ENCODE results near the gene CATSPERD.
A peak's percentile ranks its signal among the peaks of the same experiment; 100 is the strongest.

Gene CATSPERD

GRCh38 chr19:5806905-5807304 lies 86.5 kb downstream of the CATSPERD start:
- TF ChIP-seq CREB1 (IDR thresholded peaks at IDR 0.05; ENCODE audit: low read depth) (no peak), EGR1 (IDR thresholded peaks at IDR 0.05) (no peak), MAX (IDR thresholded peaks at IDR 0.05) (no peak), ZBTB7A (IDR thresholded peaks at IDR 0.05; ENCODE audit: low read depth) (no peak), YY1 (IDR thresholded peaks at IDR 0.05; ENCODE audit: low read depth) (no peak), USF1 (IDR thresholded peaks at IDR 0.05) (no peak), TCF12 (IDR thresholded peaks at IDR 0.05; ENCODE audit: low read depth) (no peak), CEBPB (IDR thresholded peaks at IDR 0.05) (no peak), REST (IDR thresholded peaks at IDR 0.05; ENCODE audit: low read depth) (no peak), RAD21 (IDR thresholded peaks at IDR 0.05; ENCODE audit: low read depth) (no peak), NFIC (IDR thresholded peaks at IDR 0.05) (no peak), TEAD4 (IDR thresholded peaks at IDR 0.05) (no peak), TAF1 (IDR thresholded peaks at IDR 0.05; ENCODE audit: low read depth) (no peak), FOXM1 (IDR thresholded peaks at IDR 0.05; ENCODE audit: borderline replicate concordance, low read depth) (no peak), EP300 (IDR thresholded peaks at IDR 0.05; ENCODE audit: borderline replicate concordance) (no peak)

- TF ChIP-seq MAX (IDR thresholded peaks at IDR 0.05) (no peak), REST (IDR thresholded peaks at IDR 0.05; ENCODE audit: low read depth) (no peak), TCF12 (IDR thresholded peaks at IDR 0.05; ENCODE audit: low read depth) (no peak), TAF1 (IDR thresholded peaks at IDR 0.05; ENCODE audit: low read depth) (no peak), EP300 (IDR thresholded peaks at IDR 0.05; ENCODE audit: borderline replicate concordance) (no peak), YY1 (IDR thresholded peaks at IDR 0.05; ENCODE audit: low read depth) (no peak), EGR1 (IDR thresholded peaks at IDR 0.05) (no peak), ZBTB7A (IDR thresholded peaks at IDR 0.05; ENCODE audit: low read depth) (no peak), CEBPB (IDR thresholded peaks at IDR 0.05) (no peak), FOXM1 (IDR thresholded peaks at IDR 0.05; ENCODE audit: borderline replicate concordance, low read depth) (no peak), TEAD4 (IDR thresholded peaks at IDR 0.05) (no peak), RAD21 (IDR thresholded peaks at IDR 0.05; ENCODE audit: low read depth) (no peak), NFIC (IDR thresholded peaks at IDR 0.05) (no peak)
Measured at GRCh38 chr19:5808120-5808816, 87.8 kb downstream of the CATSPERD start.

- TF ChIP-seq FOXM1 (IDR thresholded peaks at IDR 0.05; ENCODE audit: borderline replicate concordance, low read depth) (no peak), NFIC (IDR thresholded peaks at IDR 0.05) (no peak), CEBPB (IDR thresholded peaks at IDR 0.05) (peak; percentile 37; the same call in 1 of the 2 replicates)
Measured at GRCh38 chr19:5809053-5809452, 88.6 kb downstream of the CATSPERD start.

GRCh38 chr19:5809469-5809868 lies 89.0 kb downstream of the CATSPERD start:
- TF ChIP-seq EGR1 (IDR thresholded peaks at IDR 0.05), result no peak
- TF ChIP-seq TAF1 (IDR thresholded peaks at IDR 0.05; ENCODE audit: low read depth), result no peak
- no peak for TF ChIP-seq TEAD4 (IDR thresholded peaks at IDR 0.05)
- TF ChIP-seq RAD21 (IDR thresholded peaks at IDR 0.05; ENCODE audit: low read depth), result no peak
- TF ChIP-seq FOXM1 (IDR thresholded peaks at IDR 0.05; ENCODE audit: borderline replicate concordance, low read depth), result no peak
- TF ChIP-seq CEBPB (IDR thresholded peaks at IDR 0.05), result no peak
- no peak for TF ChIP-seq CREB1 (IDR thresholded peaks at IDR 0.05; ENCODE audit: low read depth)
- TF ChIP-seq REST (IDR thresholded peaks at IDR 0.05; ENCODE audit: low read depth), result no peak
- TF ChIP-seq MAX (IDR thresholded peaks at IDR 0.05), result no peak
- no peak for TF ChIP-seq ZBTB7A (IDR thresholded peaks at IDR 0.05; ENCODE audit: low read depth)
- no peak for TF ChIP-seq TCF12 (IDR thresholded peaks at IDR 0.05; ENCODE audit: low read depth)
- TF ChIP-seq NFIC (IDR thresholded peaks at IDR 0.05), result no peak
- TF ChIP-seq EP300 (IDR thresholded peaks at IDR 0.05; ENCODE audit: borderline replicate concordance), result no peak
- no peak for TF ChIP-seq YY1 (IDR thresholded peaks at IDR 0.05; ENCODE audit: low read depth)
- TF ChIP-seq USF1 (IDR thresholded peaks at IDR 0.05), result no peak
